ENCODE measurements around the gene SRPX2.

Gene SRPX2

DNA sequence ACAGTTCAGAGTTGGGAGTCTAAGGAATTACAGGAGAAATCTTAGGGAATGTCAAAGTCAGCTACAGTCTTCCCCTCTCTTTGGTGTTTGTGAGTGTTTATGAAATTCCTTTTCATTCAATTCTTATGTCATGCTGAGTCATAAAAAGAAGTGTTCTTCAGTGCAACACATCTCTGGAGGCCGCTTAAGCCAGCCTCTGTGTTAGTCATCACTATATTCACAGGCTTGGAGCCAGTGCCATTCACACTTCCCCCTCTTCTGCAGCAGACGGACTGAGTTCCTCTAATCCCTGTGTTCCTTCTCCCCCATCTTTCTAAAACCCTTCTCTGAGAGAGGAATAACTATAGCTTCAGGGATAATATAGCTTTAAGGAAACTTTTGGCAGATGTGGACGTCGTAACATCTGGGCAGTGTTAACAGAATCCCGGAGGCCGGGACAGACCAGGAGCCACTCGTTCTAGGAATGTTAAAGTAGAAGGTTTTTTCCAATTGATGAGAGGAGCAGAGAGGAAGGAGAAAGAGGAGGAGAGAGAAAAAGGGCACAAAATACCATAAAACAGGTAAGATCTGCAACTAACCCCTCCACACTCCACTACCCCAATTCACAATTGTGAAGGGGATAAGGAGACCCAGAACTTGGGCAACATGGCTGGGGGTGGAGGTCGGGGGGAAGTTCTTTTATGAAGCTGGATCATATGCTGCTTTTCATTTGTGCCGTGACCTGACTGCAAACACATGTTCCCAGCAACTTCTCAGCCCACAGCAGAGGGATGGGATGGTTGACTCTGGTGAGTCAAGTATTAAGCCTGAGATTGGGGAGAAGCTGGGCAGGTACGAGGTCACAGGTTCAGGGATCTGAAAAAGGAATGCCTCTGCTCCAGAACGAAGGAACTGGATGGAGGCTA, at the start of gene SRPX2:
Gene SRPX2 (plus strand): TSS at position 244 of the 905 bp plus-strand sequence. CDS start 2,124 bp downstream, outside the sequence.
- DNase-seq: no peak

DNA sequence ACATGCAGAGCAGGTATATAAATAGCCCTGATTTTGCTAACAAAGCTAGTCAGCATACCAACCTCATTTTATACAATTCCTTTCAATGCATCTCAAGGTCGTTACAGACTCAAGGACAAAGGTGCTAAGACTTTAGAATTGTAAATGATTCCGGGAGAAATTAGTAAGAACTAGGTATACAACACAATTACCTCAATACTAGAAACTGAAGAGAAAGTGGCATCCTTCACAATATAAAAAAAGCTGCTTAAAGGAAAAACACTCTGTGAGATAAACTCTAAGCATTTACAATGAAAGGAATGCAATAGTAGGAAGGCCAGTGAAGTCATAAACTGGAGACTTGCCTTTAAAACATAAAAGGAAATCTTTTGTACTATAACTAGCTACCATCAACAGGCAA, 47.4 kb upstream of the SRPX2 start:
- no peak for DNase-seq

- DNase-seq: no peak
Observed at GRCh38 chrX:100599456-100599855, 44.5 kb upstream of the SRPX2 start.

GRCh38 chrX:100600340-100600739, 43.7 kb upstream of the SRPX2 start:
- no peak for DNase-seq

- no peak for DNase-seq
Observed at GRCh38 chrX:100600758-100601157, 43.2 kb upstream of the SRPX2 start.

DNA sequence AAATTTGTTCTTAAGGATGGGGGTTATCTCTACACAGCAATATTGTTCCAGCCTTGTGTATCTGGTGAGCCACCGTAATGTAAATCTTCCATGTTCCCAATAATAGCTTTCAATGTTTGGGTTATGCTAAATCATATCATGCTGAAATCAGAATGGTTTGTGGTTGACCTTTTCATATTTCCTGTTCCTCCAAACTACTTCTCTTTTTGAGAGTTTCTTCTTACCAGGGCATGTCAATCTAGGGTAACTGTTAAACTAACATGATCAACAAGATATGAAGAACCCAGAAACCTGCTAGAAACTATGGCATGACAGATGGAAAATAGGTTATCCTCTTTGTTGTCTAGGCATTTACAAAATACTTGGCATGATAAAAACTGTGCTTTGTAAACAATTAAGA, 37.2 kb upstream of the SRPX2 start:
- DNase-seq: no peak

DNA sequence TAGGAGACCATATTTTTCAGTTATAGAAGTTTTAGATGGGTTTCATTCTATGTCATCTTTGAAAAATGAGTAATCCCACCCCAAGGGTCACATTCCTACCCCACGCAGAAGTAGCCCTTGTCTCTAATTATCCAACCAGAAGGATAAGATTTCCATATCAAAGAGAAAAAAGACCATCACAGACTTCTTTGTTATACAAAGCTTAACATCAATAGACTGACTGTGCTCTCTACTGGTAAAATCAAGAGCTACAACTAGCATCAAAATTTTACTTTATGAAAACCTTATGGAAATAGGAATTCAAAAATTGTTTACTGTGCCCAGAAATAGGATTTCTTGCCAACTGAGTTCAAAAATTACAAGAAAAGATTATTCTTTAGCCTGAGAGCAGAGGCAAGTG, 34.4 kb upstream of the SRPX2 start:
- no peak for DNase-seq

GRCh38 chrX:100611951-100612350, 32.0 kb upstream of the SRPX2 start:
- DNase-seq: no peak

GRCh38 chrX:100615005-100615404, 29.0 kb upstream of the SRPX2 start:
- no peak for DNase-seq

GRCh38 chrX:100623001-100623400, 21.0 kb upstream of the SRPX2 start:
- DNase-seq: no peak

DNA sequence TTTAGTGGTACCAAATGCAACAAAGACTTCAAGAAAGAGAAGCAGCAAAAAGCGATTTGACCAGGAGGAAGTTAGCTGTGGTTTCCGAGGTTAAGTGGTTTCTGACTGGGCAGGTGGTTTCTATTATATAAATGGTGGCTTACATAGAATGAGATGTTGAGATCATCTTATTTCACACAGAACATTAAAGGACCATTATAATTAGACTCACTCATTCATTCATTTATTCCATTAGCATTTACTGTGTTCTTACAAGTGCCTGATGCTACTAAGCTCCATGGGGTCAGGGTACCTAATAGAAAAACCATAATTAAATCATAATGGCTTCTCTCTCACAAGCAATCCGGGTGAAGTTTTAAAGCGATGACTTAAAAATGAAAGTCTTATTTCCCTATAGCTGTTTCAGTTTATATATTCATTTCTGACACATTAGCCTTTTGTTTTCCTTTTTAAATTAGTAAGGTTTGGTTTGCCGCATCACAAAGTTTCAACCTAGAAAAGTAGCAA, 18.0 kb upstream of the SRPX2 start:
- no peak for DNase-seq

DNA sequence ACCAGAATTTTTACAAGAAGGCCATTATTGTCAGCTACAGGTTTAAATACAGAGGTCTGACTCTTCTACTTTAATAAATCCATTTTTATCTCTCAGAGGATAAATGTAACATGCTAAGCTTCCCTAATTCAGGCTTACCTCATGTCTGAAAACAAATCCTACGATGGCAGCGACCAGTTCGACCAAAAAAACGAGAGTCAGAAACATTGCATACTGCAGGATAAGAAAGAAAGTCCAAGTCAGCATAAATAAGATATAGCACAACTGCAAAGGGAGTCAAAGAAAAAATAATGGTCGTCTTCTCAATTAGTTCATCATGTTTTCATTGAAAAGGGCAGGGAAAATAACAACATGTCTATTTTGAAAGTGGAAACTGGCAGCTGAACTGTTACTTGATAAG, 9.0 kb upstream of the SRPX2 start:
- DNase-seq: no peak

- no peak for DNase-seq
Observed at GRCh38 chrX:100635989-100636320, 8.0 kb upstream of the SRPX2 start.

- DNase-seq: peak; percentile 71
Observed at GRCh38 chrX:100636321-100636991, 7.5 kb upstream of the SRPX2 start, which contains the start of gene TSPAN6. TSS of gene TSPAN6 (minus strand) at chrX:100636806. CDS start at chrX:100636694, 112 bp downstream.

- no peak for DNase-seq
Observed at GRCh38 chrX:100642290-100642689, 1.7 kb upstream of the SRPX2 start.

DNA sequence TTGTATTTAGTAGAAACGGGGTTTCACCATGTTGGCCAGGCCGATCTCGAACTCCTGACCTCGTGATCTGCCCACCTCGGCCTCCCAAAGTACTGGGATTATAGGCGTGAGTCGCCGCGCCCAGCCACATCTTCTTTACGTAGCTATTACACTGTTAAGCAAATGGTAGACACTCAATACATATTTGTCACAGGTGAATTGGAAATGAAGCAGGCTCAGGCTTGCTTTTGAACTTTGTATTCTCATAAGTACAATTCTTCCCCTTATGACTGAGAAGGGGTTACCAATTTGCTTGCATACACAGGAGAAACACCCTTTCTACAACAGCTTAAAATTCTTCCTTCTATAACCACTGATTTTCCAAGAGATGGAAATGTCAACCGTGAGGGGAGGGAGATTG, 787 bp upstream of the SRPX2 start:
- no peak for DNase-seq

- DNase-seq: no peak
Observed at GRCh38 chrX:100645106-100645505, 1.1 kb downstream of the SRPX2 start.

GRCh38 chrX:100647095-100647494, 3.1 kb downstream of the SRPX2 start:
- DNase-seq: no peak

- no peak for DNase-seq
Observed at GRCh38 chrX:100647739-100648138, 3.7 kb downstream of the SRPX2 start.

DNA sequence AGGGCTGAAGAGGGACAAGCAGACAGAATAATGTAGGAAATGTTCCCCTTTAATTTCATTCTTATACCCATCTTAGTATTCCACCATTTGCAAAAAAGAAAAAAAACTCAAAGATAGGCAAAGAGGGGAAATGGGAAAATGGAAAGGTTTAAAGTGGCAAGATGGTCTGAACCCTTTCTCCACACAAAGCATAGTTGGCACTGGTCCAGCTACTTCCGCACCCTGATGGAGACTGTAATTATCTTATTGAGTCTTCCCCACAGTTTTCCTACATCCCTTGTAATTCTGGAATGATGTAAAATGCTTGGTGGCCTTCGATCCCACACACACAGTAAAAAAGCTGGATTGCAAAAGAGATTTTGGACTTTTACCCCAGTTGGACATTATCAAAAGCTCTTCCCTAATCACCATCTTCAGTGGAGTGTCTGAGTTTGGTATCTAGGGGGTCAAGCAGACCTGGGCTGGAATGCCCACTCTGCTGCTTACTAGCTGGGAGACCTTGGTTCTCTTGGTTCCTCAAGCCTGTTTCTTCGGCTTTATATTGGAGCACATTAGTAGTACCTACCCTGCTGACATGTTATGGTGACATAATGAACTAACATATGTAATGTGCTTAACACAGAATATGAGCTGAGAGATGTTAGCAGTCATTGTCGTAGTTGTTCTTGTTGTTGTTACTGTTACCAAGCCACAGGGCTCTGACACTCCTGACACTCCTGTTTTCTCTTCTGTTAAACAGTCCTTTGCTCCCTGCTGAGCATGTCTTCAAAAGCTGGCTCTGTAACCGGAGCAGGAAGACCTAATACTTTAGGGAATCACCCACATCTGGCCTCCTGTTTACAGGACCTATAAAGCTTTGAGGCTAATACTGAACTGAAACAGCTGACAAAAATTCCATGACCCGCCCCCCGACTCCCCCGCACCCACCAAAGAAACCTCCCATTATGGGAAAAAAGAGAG, 4.7 kb downstream of the SRPX2 start:
- DNase-seq: no peak

DNA sequence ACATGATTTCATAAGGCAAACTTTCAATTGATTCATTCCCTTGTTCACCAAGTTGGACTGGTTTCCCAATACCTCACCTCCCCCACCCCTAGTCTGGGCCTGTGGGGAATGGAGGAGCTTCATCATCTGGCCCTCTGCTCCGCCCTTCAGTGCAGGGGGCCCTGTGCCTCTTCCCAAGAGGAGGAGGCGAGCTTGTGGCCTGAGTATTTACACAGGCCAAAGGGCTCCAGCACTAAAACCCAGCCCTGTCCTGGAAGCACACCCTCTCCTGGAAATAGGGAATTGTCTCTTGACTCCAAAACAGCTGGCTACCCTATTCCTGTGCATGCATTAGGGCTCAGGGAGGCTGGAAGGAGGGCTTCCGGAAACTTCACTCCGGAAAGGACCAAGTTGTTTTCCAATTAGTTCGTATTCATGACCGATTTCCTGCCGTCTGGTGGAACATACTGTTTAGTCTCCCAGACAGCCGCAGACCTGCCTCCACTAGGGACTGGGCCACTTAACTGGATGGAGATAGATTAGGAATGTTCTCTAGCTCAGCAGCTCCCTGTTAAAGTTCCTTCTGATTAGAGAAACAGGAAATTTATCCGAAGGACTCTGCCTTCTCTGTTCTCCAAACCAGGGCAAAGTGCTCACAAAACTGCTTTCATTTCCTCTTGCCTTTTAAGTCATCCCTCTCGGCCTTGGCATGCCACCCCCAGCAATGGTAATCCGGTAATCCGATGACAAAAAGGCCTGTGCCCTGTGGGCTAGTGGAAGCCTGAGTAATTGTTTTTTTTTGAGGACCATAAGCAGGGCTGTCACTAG, 5.8 kb downstream of the SRPX2 start:
- DNase-seq: no peak

DNA sequence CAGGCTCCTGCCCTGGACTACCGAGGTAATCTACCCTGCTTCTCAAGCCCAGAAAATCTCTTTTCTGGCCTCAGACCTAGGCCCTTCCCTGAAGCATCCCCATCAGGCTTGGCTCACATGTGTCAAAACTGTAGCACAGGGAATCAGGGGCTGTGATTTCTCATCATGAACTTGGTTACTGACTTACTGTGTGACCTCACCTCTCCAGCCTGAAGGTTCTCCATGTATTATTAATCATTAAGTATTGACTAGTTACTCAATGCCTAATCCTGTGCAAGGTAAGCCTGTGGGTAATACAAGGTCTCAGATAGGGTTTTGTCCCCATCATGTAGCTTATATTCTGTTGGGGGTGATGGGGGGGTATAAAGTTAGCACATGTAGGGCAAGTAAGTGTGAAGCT, 6.8 kb downstream of the SRPX2 start:
- no peak for DNase-seq

Data from CD4-positive, alpha-beta T cell treated with Interferon gamma for 1 hour (primary cell).